Astrocyte (in vitro differentiated cells and primary cell): Measurements from ENCODE around the gene BCL11B.

Experiments used
- EZH2 ChIP-seq: IDR thresholded peaks from 2 replicates; pipeline ENCODE4 v1.6.1; 2012; ENCODE audit warnings: mild to moderate bottlenecking, low read length, inconsistent platforms; ENCODE audit not compliant: insufficient read depth
- TF ChIP-seq, protein P1 (sequence below): IDR thresholded peaks from 2 replicates; pipeline ENCODE4 v1.5.1; 2011; ENCODE audit warnings: low read depth, mild to moderate bottlenecking, inconsistent platforms, low read length, moderate library complexity; ENCODE audit not compliant: insufficient read depth

DNA sequence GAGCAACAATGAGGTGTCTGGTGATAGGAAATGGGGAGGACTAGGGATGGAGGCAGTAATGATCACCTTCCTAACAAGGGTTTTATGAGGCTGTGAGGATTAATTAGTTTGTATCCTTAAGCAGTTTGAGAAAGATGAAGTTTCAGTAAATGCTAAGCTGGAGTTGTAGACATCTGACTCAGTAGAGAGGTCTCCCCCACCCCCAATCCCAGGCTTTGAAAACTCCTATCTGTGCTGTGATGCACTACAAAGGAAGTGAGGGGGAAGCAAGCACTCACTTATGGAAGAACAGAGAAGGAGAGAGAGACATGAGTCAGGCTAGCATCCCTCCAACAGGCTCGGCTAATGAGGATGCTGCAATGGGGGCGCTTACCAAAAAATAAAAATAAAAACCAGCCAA is 5.5 kb upstream of the BCL11B start:
- TF ChIP-seq, protein P1, sequence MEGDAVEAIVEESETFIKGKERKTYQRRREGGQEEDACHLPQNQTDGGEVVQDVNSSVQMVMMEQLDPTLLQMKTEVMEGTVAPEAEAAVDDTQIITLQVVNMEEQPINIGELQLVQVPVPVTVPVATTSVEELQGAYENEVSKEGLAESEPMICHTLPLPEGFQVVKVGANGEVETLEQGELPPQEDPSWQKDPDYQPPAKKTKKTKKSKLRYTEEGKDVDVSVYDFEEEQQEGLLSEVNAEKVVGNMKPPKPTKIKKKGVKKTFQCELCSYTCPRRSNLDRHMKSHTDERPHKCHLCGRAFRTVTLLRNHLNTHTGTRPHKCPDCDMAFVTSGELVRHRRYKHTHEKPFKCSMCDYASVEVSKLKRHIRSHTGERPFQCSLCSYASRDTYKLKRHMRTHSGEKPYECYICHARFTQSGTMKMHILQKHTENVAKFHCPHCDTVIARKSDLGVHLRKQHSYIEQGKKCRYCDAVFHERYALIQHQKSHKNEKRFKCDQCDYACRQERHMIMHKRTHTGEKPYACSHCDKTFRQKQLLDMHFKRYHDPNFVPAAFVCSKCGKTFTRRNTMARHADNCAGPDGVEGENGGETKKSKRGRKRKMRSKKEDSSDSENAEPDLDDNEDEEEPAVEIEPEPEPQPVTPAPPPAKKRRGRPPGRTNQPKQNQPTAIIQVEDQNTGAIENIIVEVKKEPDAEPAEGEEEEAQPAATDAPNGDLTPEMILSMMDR, result no peak
- TF ChIP-seq EZH2, result no peak
